NCI-H1092 treated with DMSO at 0.1 percent for 48 hours (cell line): Measurements from ENCODE around the gene RBPMS2.

Experiments
- DNase-seq: peaks from one replicate; lab custom pipeline; 2025; lab: John Stamatoyannopoulos, UW

The RBPMS2 gene

DNA sequence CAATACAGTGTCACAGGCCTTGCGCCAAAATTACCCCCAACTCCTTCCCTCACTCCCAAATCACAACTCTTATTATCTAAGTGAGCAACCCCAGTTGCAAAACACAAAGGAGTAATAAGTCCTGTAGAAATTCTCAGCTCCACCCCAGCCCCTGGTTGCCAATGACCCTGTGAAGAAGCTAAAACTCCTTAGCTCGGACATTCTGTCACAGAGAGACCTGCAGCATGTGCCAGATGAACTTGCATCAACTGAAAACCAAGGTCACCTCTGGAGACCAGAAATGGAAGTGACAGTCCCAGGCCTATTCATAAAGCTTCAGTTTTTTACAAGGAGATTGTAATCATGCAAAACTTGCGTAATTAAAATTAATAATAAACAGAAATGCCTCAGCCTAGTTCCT lies 55.2 kb downstream of the RBPMS2 start:
- DNase-seq = no peak

DNA sequence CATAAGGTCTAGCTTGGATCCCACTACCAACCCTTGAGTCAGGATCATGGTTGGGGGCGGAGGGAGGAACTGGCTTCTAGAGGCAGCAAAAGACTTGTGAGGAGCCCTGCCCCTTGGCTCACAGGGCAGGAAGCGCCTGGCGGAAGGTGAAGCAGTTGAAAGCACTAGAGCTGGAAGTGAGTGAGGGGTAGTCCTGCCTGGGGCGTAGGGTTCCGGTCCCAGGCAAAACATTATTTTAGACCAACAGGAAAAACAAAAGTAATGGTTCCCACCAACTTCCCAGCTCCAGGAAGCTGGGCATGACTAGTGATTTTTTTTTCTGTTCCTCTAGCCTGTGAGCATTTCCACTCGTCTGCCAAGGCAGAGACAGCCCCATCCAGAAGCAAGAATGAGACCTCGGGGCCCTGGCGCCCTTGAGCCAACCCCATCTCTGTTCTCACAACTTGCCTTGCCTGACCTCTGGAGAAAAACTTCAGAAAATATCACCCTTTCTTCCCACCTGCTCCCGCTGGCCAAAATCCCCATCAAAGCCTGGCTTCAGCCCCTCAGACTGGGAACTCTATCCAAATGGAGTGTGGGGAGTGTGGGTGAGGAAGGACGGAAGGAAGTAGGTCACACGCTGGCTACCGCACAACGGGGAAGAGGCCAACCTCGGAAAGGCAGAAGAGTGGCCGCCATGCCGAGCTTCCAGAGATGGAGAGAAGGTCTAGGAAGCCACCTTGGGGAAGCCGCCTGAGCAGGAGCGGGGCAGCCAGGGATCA lies 57.5 kb downstream of the RBPMS2 start:
- no peak for DNase-seq

DNA sequence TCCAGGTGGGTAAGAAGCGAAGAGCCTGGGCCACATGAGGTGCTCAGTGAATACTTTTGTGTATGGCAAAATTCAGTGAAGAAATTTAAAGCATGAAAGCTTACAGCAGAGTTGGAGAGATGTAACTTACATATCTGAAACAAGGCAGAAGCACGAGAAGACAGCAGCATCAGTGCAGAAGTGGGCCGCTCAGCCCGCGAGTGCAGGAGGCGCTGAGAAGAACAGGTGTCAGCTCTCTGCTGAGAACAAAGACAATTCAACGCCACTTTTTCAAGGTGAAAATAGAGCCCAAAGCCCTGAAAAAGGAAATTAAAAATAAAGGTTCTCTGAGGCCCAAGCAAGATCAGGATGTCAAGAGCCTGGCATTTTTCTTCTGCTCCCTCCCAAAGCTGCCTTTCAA lies 58.3 kb downstream of the RBPMS2 start:
- DNase-seq = no peak

DNA sequence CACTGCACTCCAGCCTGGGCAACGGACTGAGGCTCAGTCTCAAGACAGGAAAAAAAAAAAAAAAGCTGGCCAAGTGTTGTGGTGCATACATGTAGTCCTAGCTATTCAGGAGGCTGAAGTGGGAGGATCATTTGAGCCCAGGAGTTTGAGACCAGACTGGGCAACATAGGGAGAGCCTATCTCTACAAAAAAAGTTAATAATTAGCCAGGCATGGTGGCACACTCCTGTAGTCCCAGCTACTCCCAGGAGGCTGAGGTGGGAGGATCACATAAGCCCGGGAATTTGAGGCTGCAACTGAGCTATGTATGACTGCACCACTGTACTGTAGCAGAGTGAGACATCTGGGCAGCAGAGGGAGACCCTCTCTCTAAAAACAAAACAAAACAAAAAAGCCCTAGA lies 58.9 kb downstream of the RBPMS2 start:
- no peak for DNase-seq

- DNase-seq = no peak
Measured at GRCh38 chr15:64713592-64713991, 61.8 kb downstream of the RBPMS2 start.

- DNase-seq = no peak
Measured at GRCh38 chr15:64712353-64712752, 63.0 kb downstream of the RBPMS2 start.

GRCh38 chr15:64710676-64711428 lies 64.5 kb downstream of the RBPMS2 start:
- no peak for DNase-seq

- DNase-seq = no peak
Measured at GRCh38 chr15:64706011-64706911, 69.1 kb downstream of the RBPMS2 start.

DNA sequence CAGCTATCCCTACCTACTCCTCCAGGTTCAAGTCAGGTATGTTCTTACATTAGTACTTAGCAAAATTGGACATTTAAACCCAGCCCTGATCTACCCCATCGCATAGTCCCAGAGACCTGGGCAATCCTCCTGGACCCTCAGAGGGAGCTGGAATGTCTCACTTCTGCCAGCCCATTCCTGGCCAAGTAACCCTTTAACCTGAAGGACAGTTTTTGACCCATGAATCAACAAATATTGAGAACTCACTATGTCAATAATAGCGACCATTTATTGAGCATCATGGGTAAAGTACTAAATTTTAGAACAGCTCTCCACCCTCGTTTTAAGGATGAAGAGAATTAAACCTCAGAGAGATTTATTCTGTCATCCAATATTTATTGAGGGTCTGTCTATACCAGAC lies 70.4 kb downstream of the RBPMS2 start:
- no peak for DNase-seq

GRCh38 chr15:64703632-64703959 lies 71.8 kb downstream of the RBPMS2 start:
- DNase-seq = peak; percentile 46

GRCh38 chr15:64702816-64703631 lies 72.4 kb downstream of the RBPMS2 start:
- peak; percentile 87 for DNase-seq

- DNase-seq = no peak
Measured at GRCh38 chr15:64701482-64702184, 73.8 kb downstream of the RBPMS2 start.

GRCh38 chr15:64701051-64701450 lies 74.3 kb downstream of the RBPMS2 start:
- no peak for DNase-seq

DNA sequence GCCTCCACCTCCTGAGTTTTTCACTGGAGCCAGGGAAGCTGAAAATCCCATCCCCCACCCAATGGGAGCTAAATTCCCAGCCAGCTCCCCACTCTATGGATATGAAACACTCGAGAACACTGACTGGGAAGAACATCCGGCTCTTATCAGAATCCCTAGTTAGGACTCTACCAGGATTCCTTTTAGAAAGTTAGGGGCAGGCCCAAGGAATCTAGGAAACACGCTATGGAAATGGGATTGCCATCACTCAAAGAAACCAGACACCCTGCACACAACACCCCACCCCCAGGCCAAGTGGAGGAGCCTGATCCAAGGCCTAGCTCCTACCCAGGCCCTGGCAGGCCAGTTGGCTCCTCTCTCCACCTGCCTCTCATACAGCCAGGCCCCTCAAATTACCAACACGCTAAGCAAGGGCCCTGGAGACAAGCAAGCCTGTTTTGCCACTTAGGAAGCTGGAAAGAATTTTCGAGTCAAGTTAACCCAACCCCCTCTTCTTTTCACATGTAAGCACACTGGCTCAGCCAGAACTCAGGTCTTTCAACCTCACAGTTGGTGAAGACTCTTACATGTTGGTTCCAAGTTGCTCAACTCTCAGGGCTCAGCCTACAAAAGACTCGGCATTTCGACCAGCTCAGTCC lies 75.5 kb downstream of the RBPMS2 start:
- DNase-seq = no peak

GRCh38 chr15:64698823-64699222 lies 76.6 kb downstream of the RBPMS2 start:
- DNase-seq = no peak

DNA sequence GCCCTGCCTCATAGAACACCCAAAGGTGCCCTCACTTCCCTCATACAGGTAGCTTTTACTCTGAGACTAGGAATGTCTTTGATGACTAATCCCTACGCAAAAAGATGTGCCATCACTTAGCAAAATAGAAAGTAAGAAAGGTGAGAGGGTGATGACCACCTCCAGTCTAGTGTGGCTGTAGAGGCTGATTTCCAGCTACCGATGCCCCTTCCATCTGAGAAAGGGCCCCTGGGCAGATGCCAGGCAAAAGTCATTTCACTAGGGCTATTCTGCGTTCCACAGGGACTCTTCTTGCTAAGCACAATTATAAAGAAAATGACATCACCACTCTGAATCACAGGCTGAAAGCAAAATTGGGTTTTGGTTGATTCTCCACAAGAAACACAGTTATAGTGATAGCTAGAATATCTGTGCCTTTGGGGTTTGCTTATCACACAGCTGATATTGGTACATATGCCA lies 77.4 kb downstream of the RBPMS2 start:
- DNase-seq = no peak

GRCh38 chr15:64696481-64696880 lies 78.9 kb downstream of the RBPMS2 start:
- no peak for DNase-seq

DNA sequence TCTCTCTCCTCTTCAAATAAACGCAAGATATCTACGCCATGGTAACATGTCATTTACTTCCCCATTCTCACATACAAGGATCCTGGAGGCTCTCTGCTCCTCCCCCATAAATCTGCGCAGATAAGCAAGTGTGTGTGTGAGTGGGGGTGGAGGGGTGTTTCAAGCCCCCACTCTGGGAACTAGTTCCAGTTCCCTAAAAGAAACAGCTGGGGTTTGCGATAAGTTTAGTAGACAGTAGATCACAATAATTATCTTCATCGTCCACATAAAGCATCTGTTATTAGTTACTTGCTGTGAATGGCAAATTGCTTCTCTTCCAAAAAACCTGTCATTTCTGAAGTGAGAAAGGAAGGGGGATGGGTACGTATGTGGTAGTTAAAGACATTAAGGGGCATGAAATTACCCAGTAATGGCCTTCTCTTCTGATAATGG lies 79.8 kb downstream of the RBPMS2 start:
- DNase-seq = no peak

GRCh38 chr15:64694816-64695215 lies 80.6 kb downstream of the RBPMS2 start:
- no peak for DNase-seq

- no peak for DNase-seq
Measured at GRCh38 chr15:64693134-64693533, 82.3 kb downstream of the RBPMS2 start.
